AG04449 (cell line): ENCODE results near the gene IGSF1.

Experiments
- CTCF ChIA-PET: fragments of 350-600 bp; formaldehyde crosslinking; extraction: SDS; loops from one replicate; lab custom pipeline; 2021; ENCODE audit warnings: antibody characterized with exemption; lab: Yijun Ruan, JAX
- POLR2A ChIA-PET: fragments of 400-600, 350-600 bp; formaldehyde crosslinking; extraction: SDS; loops from one replicate; lab custom pipeline; 2020; ENCODE audit warnings: antibody characterized with exemption, inconsistent platforms; lab: Yijun Ruan, JAX
- DNase-seq: peaks from one replicate; pipeline ENCODE4 v3.0.0-alpha.2; 2010; ENCODE audit warnings: low read depth, low spot score
- H3K4me3 ChIP-seq: 2 replicates; pipeline ENCODE4 v1.5.1; 2011; ENCODE audit warnings: low read depth, mild to moderate bottlenecking, control low read depth, low read length
- CTCF ChIP-seq: IDR thresholded peaks from one replicate; pipeline ENCODE4 v1.5.1; 2011; ENCODE audit warnings: mild to moderate bottlenecking, moderate library complexity, low read length, control low read depth, inconsistent platforms; ENCODE audit not compliant: insufficient read depth; ENCODE audit errors: missing control alignments

Gene IGSF1

GRCh38 chrX:131239057-131239456 is 50.0 kb downstream of the IGSF1 start:
- no peak overlapping the region for H3K4me3 ChIP-seq
- POLR2A ChIA-PET: no interaction called here
- DNase-seq: no peak
- no peak for TF ChIP-seq CTCF
- CTCF ChIA-PET: no interaction called here

GRCh38 chrX:131237363-131237762 is 51.7 kb downstream of the IGSF1 start:
- POLR2A ChIA-PET: no interaction called here
- TF ChIP-seq CTCF: no peak
- CTCF ChIA-PET: no interaction called here
- DNase-seq: no peak
- H3K4me3 ChIP-seq: no peak overlapping the region

GRCh38 chrX:131235768-131236545 is 53.1 kb downstream of the IGSF1 start:
- no peak for DNase-seq
- ChIA-PET POLR2A (no interaction called here), CTCF (no interaction called here)
- H3K4me3 ChIP-seq: no peak overlapping the region
- no peak for TF ChIP-seq CTCF

GRCh38 chrX:131227608-131228007 is 61.5 kb downstream of the IGSF1 start:
- DNase-seq: no peak
- ChIA-PET CTCF (no interaction called here), POLR2A (no interaction called here)
- no peak overlapping the region for H3K4me3 ChIP-seq
- TF ChIP-seq CTCF: no peak

GRCh38 chrX:131226591-131226990 is 62.5 kb downstream of the IGSF1 start:
- no peak for DNase-seq
- no peak overlapping the region for H3K4me3 ChIP-seq
- TF ChIP-seq CTCF: no peak
- ChIA-PET CTCF (no interaction called here), POLR2A (no interaction called here)

GRCh38 chrX:131225078-131225477 is 64.0 kb downstream of the IGSF1 start:
- CTCF ChIA-PET: no interaction called here
- no peak for DNase-seq
- TF ChIP-seq CTCF: no peak
- POLR2A ChIA-PET: no interaction called here
- H3K4me3 ChIP-seq: no peak overlapping the region
